WI38 (cell line): Measurements from ENCODE around the gene PBX2.
"Not testable (repeated sequence)": the region's sequence is repeated elsewhere in the genome, so short reads cannot be mapped to it uniquely, and the experiment has no call there.

Source experiments
- H3K4me3 ChIP-seq: 2 replicates; pipeline ENCODE4 v1.5.1; 2011; ENCODE audit warnings: low read depth, mild to moderate bottlenecking, control low read depth, low read length
- CTCF ChIP-seq: IDR thresholded peaks from 2 replicates; pipeline ENCODE4 v1.5.1; 2012; ENCODE audit warnings: low read depth, mild to moderate bottlenecking, control low read depth, low read length

Gene PBX2

GRCh38 chr6:32213649-32214048 is 23.6 kb upstream of the PBX2 start:
- TF ChIP-seq CTCF, result no peak
- H3K4me3 ChIP-seq, result no peak overlapping the region

GRCh38 chr6:32212076-32212760 is 22.2 kb upstream of the PBX2 start:
- TF ChIP-seq CTCF, result no peak

GRCh38 chr6:32211432-32211831 is 21.4 kb upstream of the PBX2 start:
- not testable (repeated sequence) for H3K4me3 ChIP-seq

More at GRCh38 chr6:32212076-32212760, 22.2 kb upstream of the PBX2 start:
- H3K4me3 ChIP-seq, result no peak overlapping the region

- TF ChIP-seq CTCF, result no peak
- H3K4me3 ChIP-seq, result no peak overlapping the region
Observed at GRCh38 chr6:32210191-32210601, 20.2 kb upstream of the PBX2 start.

GRCh38 chr6:32208996-32209395 is 19.0 kb upstream of the PBX2 start:
- TF ChIP-seq CTCF, result no peak
- no peak overlapping the region for H3K4me3 ChIP-seq

GRCh38 chr6:32204268-32204715 is 14.3 kb upstream of the PBX2 start:
- no peak overlapping the region for H3K4me3 ChIP-seq
- TF ChIP-seq CTCF, result no peak

GRCh38 chr6:32203426-32204267 is 13.6 kb upstream of the PBX2 start:
- no peak for TF ChIP-seq CTCF
- no peak overlapping the region for H3K4me3 ChIP-seq
